ENCODE data around the gene BPGM.

BPGM gene

DNA sequence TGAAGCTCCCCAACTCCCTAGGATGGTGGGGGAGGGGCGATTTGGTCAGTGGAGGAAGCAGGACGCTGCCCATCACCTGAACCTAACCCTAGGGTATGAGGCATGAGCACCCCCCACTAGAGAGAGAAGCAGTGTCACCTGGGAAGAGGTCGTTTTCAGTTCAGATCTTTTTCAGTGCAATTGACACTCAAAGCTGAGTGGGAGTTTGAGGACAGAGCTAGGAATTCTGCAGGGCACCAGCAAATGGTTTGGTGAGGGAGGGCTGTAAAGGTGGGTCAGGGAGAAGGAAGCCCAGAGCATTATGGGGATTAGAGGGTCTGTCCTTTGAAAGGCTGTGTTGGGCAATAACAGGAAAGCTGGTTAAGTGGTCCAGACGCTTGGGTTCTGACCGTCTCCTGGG lies 10.9 kb downstream of the BPGM start:
- Histone ChIP-seq H3K9me2 (replicated peaks; ENCODE audit: control insufficient read depth, low read length) (no peaks in the 10 kb centered on the region), H4K20me1 (ENCODE audit: control insufficient read depth, insufficient read depth, low read depth, low read length) (no peaks in the 10 kb centered on the region), H3K79me2 (ENCODE audit: control insufficient read depth, low read length) (peaks cover 61% of the 10 kb centered on the region), H3K27ac (ENCODE audit: low read depth, low read length) (no peak overlapping the region), H3K4me3 (ENCODE audit: low read length) (no peak overlapping the region), H3F3A (ENCODE audit: control insufficient read depth, insufficient read depth) (no peaks in the 10 kb centered on the region), H3K4me2 (ENCODE audit: low read length) (no peak overlapping the region), H3K9me3 (ENCODE audit: control insufficient read depth, insufficient read depth, low read length) (peaks cover 7% of the 10 kb centered on the region; the same call in 1 of the 2 replicates), H3K27me3 (ENCODE audit: control insufficient read depth, low read length) (no peaks in the 10 kb centered on the region), H3K4me1 (ENCODE audit: control insufficient read depth, low read length) (peaks cover 9% of the 10 kb centered on the region), H3K36me3 (ENCODE audit: control insufficient read depth, low read length) (peaks cover 33% of the 10 kb centered on the region)
- no peak for TF ChIP-seq EZH2phosphoT487 (IDR thresholded peaks at IDR 0.05; ENCODE audit: borderline replicate concordance, low read length)
- TF ChIP-seq, protein P1, sequence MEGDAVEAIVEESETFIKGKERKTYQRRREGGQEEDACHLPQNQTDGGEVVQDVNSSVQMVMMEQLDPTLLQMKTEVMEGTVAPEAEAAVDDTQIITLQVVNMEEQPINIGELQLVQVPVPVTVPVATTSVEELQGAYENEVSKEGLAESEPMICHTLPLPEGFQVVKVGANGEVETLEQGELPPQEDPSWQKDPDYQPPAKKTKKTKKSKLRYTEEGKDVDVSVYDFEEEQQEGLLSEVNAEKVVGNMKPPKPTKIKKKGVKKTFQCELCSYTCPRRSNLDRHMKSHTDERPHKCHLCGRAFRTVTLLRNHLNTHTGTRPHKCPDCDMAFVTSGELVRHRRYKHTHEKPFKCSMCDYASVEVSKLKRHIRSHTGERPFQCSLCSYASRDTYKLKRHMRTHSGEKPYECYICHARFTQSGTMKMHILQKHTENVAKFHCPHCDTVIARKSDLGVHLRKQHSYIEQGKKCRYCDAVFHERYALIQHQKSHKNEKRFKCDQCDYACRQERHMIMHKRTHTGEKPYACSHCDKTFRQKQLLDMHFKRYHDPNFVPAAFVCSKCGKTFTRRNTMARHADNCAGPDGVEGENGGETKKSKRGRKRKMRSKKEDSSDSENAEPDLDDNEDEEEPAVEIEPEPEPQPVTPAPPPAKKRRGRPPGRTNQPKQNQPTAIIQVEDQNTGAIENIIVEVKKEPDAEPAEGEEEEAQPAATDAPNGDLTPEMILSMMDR (IDR thresholded peaks at IDR 0.05; ENCODE audit: low read depth, low read length, poor library complexity, severe bottlenecking): no peak

- Histone ChIP-seq H4K20me1 (ENCODE audit: control insufficient read depth, insufficient read depth, low read depth, low read length) (no peaks in the 10 kb centered on the region), H3K4me3 (ENCODE audit: low read length) (no peak overlapping the region), H3K4me2 (ENCODE audit: low read length) (no peak overlapping the region), H3K9me2 (replicated peaks; ENCODE audit: control insufficient read depth, low read length) (no peaks in the 10 kb centered on the region), H3K9me3 (ENCODE audit: control insufficient read depth, insufficient read depth, low read length) (peaks cover 7% of the 10 kb centered on the region; the same call in 1 of the 2 replicates), H3K79me2 (ENCODE audit: control insufficient read depth, low read length) (peaks cover 39% of the 10 kb centered on the region), H3K27ac (ENCODE audit: low read depth, low read length) (no peak overlapping the region), H3F3A (ENCODE audit: control insufficient read depth, insufficient read depth) (no peaks in the 10 kb centered on the region), H3K36me3 (ENCODE audit: control insufficient read depth, low read length) (peaks cover 36% of the 10 kb centered on the region), H3K27me3 (ENCODE audit: control insufficient read depth, low read length) (no peaks in the 10 kb centered on the region), H3K4me1 (ENCODE audit: control insufficient read depth, low read length) (peaks cover 9% of the 10 kb centered on the region)
- no peak for TF ChIP-seq EZH2phosphoT487 (IDR thresholded peaks at IDR 0.05; ENCODE audit: borderline replicate concordance, low read length)
- TF ChIP-seq, protein P1 (IDR thresholded peaks at IDR 0.05; ENCODE audit: low read depth, low read length, poor library complexity, severe bottlenecking): no peak
Measured at GRCh38 chr7:134660242-134660785, 13.7 kb downstream of the BPGM start.

DNA sequence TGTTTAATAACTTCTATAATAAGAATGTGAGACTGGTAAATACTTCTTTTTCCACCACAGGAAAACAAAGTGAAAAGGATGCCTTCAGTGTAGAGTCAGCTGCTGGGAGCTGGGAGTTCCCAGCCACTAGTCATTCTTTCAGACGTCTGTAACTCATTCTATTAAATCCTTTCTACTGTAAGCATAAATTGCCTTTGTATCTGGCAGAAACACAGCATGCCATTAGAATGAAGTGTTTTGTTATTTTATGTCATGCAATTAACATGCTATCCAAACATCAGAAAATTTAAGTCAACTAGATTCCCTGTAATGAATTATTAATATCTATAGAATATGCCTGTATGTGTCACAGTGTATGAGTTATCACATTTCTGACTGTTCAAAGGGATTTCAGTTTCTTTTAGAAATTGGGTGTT lies 14.3 kb downstream of the BPGM start:
- H4K20me1 ChIP-seq (ENCODE audit: control insufficient read depth, insufficient read depth, low read depth, low read length): no peaks in the 10 kb centered on the region
- peaks cover 2% of the 10 kb centered on the region; the same call in 1 of the 2 replicates for H3K9me3 ChIP-seq (ENCODE audit: control insufficient read depth, insufficient read depth, low read length)
- H3K27me3 ChIP-seq (ENCODE audit: control insufficient read depth, low read length): no peaks in the 10 kb centered on the region
- peaks cover 9% of the 10 kb centered on the region for H3K4me1 ChIP-seq (ENCODE audit: control insufficient read depth, low read length)
- no peak overlapping the region for H3K4me3 ChIP-seq (ENCODE audit: low read length)
- H3K27ac ChIP-seq (ENCODE audit: low read depth, low read length): no peak overlapping the region
- H3K79me2 ChIP-seq (ENCODE audit: control insufficient read depth, low read length): peaks cover 34% of the 10 kb centered on the region
- no peaks in the 10 kb centered on the region for H3K9me2 ChIP-seq (replicated peaks; ENCODE audit: control insufficient read depth, low read length)
- H3K4me2 ChIP-seq (ENCODE audit: low read length): no peak overlapping the region
- H3F3A ChIP-seq (ENCODE audit: control insufficient read depth, insufficient read depth): no peaks in the 10 kb centered on the region
- TF ChIP-seq, protein P1 (IDR thresholded peaks at IDR 0.05; ENCODE audit: low read depth, low read length, poor library complexity, severe bottlenecking): no peak
- TF ChIP-seq EZH2phosphoT487 (IDR thresholded peaks at IDR 0.05; ENCODE audit: borderline replicate concordance, low read length): no peak
- H3K36me3 ChIP-seq (ENCODE audit: control insufficient read depth, low read length): peaks cover 29% of the 10 kb centered on the region
